Natural killer cell (primary cell): ENCODE measurements around the gene SMARCC1. TPM values are rescaled to one million over a fixed set of nuclear protein-coding genes. Genes with fewer than 3 reads are reported as not detected.

Experiments
- ATAC-seq, 3 donors: fragments of 150-1000 bp in 2 of 3; fragments of 200-7000 bp in 1 of 3; cut with Tn5 transposase; 1 replicate in 1 of 3; 2 replicates in 2 of 3; pipeline ENCODE4 v1.10.0; 2021; ENCODE audit warnings: mild to moderate bottlenecking in 2 of 3, moderate library complexity in 2 of 3
- DNase-seq, 2 donors: peaks; one replicate each; pipeline versions ENCODE4 v3.0.0 to v3.0.0-alpha.2; 2013 to 2021; ENCODE audit warnings: mixed read lengths in 1 of 2
- H3K27ac ChIP-seq: one replicate; pipeline ENCODE4 v1.5.1; 2013; ENCODE audit warnings: mild to moderate bottlenecking, low read length
- H3K27me3 ChIP-seq: one replicate; pipeline ENCODE4 v1.6.1; 2013; ENCODE audit warnings: low read length; ENCODE audit not compliant: control insufficient read depth, insufficient read depth
- H3K36me3 ChIP-seq: one replicate; pipeline ENCODE4 v1.6.1; 2013; ENCODE audit warnings: low read length; ENCODE audit not compliant: control insufficient read depth, insufficient read depth
- H3K4me1 ChIP-seq: one replicate; pipeline ENCODE4 v1.6.1; 2013; ENCODE audit warnings: low read length; ENCODE audit not compliant: control insufficient read depth, insufficient read depth
- H3K4me3 ChIP-seq: one replicate; pipeline ENCODE4 v1.5.1; 2013; ENCODE audit warnings: low read length
- H3K9me3 ChIP-seq: one replicate; pipeline ENCODE4 v1.6.1; 2013; ENCODE audit warnings: low read length; ENCODE audit not compliant: control insufficient read depth, insufficient read depth
- H3K27ac Mint-ChIP-seq, 2 donors: one replicate each; pipeline ENCODE4 v1.8.0; 2022; ENCODE audit warnings: mild to moderate bottlenecking in 2 of 2, mixed read lengths in 2 of 2, moderate library complexity in 1 of 2
- H3K27me3 Mint-ChIP-seq, 2 donors: one replicate each; pipeline ENCODE4 v1.8.0; 2022; ENCODE audit warnings: low read depth in 2 of 2, mixed read lengths in 2 of 2
- H3K36me3 Mint-ChIP-seq: one replicate; pipeline ENCODE4 v1.8.0; 2022; ENCODE audit warnings: mixed read lengths
- H3K4me1 Mint-ChIP-seq, 2 donors: one replicate each; pipeline ENCODE4 v1.8.0; 2022; ENCODE audit warnings: mixed read lengths in 2 of 2
- H3K4me3 Mint-ChIP-seq: one replicate; pipeline ENCODE4 v1.8.0; 2022; ENCODE audit warnings: mild to moderate bottlenecking, moderate library complexity, mixed read lengths
- H3K9me3 Mint-ChIP-seq, 2 donors: one replicate each; pipeline ENCODE4 v1.8.0; 2022; ENCODE audit warnings: mixed read lengths in 2 of 2
- WGBS: methylation state at CpG from one replicate; pipeline ENCODE4 v1.1.7; 2013; ENCODE audit warnings: missing lambda C conversion rate; ENCODE audit not compliant: insufficient coverage; 5-methylcytosine and 5-hydroxymethylcytosine counted together
- intact Hi-C: fragments of 100-400 bp; cut with micrococcal nuclease; formaldehyde crosslinking; loops from one replicate; pipeline ENCODE4 v1.14.2; 2022
- total RNA-seq, 4 donors: library from RNA; stranded (reverse); fragments of 120-200 nt in 1 of 4; gene quantifications; one replicate each; pipeline versions ENCODE4 v1.2.3 to v1.2.4, GENCODE V29; 2013 to 2022
- TF ChIP-seq, protein P1 (sequence below): fragments of 200-600 bp; IDR thresholded peaks from one replicate; pipeline ENCODE4 v1.8.0; 2022; ENCODE audit warnings: antibody characterized with exemption

SMARCC1 gene
- total RNA-seq, 3 donors from 2014 or later (not counting 1 experiment from before 2014, with no cell fraction given), result 96.1 to 108 (median 102) TPM

DNA sequence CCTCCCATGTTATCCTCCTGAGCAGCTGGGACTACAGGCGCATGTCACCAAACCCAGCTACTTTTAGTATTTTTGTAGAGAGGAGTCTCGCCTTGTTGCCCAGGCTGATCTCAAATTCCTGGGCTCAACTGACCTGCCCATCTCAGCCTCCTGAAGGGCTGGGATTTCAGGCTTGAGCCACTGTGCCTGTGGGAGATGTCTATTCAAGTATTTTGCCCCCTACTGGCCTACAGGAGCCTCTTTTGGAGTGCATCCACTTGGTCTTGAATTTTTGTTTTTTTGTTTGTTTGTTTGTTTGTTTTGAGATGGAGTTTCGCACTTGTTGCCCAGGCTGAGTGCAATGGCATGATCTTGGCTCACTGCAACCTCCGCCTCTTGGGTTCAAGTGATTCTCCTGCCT, 18.0 kb upstream of the SMARCC1 start:
- intact Hi-C loops, result loop anchor here (5.0 kb wide), 1 partner anchor 287 kb away; the partner anchor contains the start of gene ELP6
- ATAC-seq (no peak), DNase-seq (peak in 1 of 2 donors; percentile 18)
- no peaks in the 10 kb centered on the region for H3K27me3 ChIP-seq
- peaks cover 19% of the 10 kb centered on the region for H3K4me1 ChIP-seq
- Mint-ChIP-seq H3K36me3 (no peaks in the 10 kb centered on the region), H3K9me3 (no peaks in the 10 kb centered on the region), H3K4me1 (peaks cover 10 to 19% of the 10 kb centered on the region in 2 donors), H3K4me3 (peak overlapping the region; percentile 11), H3K27ac (no peak overlapping the region), H3K27me3 (no peaks in the 10 kb centered on the region)
- H3K36me3 ChIP-seq, result no peaks in the 10 kb centered on the region
- no peak overlapping the region for H3K4me3 ChIP-seq
- no peak overlapping the region for H3K27ac ChIP-seq
- WGBS, result 90% methylated on average over 4 of the region's 4 CpGs
- TF ChIP-seq, protein P1, sequence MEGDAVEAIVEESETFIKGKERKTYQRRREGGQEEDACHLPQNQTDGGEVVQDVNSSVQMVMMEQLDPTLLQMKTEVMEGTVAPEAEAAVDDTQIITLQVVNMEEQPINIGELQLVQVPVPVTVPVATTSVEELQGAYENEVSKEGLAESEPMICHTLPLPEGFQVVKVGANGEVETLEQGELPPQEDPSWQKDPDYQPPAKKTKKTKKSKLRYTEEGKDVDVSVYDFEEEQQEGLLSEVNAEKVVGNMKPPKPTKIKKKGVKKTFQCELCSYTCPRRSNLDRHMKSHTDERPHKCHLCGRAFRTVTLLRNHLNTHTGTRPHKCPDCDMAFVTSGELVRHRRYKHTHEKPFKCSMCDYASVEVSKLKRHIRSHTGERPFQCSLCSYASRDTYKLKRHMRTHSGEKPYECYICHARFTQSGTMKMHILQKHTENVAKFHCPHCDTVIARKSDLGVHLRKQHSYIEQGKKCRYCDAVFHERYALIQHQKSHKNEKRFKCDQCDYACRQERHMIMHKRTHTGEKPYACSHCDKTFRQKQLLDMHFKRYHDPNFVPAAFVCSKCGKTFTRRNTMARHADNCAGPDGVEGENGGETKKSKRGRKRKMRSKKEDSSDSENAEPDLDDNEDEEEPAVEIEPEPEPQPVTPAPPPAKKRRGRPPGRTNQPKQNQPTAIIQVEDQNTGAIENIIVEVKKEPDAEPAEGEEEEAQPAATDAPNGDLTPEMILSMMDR, result peak; percentile 13
- H3K9me3 ChIP-seq, result no peaks in the 10 kb centered on the region

GRCh38 chr3:47794544-47794943, 12.9 kb upstream of the SMARCC1 start:
- WGBS, result 79% methylated on average over 4 of the region's 4 CpGs
- Mint-ChIP-seq H3K4me1 (no peaks in the 10 kb centered on the region), H3K27me3 (no peaks in the 10 kb centered on the region), H3K4me3 (no peak overlapping the region), H3K36me3 (no peaks in the 10 kb centered on the region), H3K9me3 (no peaks in the 10 kb centered on the region), H3K27ac (no peak overlapping the region)
- TF ChIP-seq, protein P1, result no peak
- Histone ChIP-seq H3K4me3 (no peak overlapping the region), H3K4me1 (no peaks in the 10 kb centered on the region), H3K36me3 (no peaks in the 10 kb centered on the region), H3K9me3 (no peaks in the 10 kb centered on the region), H3K27ac (no peak overlapping the region), H3K27me3 (no peaks in the 10 kb centered on the region)
- intact Hi-C loops, result no loop called here
- DNase-seq (no peak), ATAC-seq (no peak)

GRCh38 chr3:47792699-47793098, 11.0 kb upstream of the SMARCC1 start:
- Mint-ChIP-seq H3K27me3 (no peaks in the 10 kb centered on the region), H3K27ac (no peak overlapping the region), H3K9me3 (no peaks in the 10 kb centered on the region), H3K4me3 (no peak overlapping the region), H3K36me3 (no peaks in the 10 kb centered on the region), H3K4me1 (no peaks in the 10 kb centered on the region)
- Histone ChIP-seq H3K4me3 (no peak overlapping the region), H3K4me1 (peaks cover 11% of the 10 kb centered on the region), H3K27me3 (no peaks in the 10 kb centered on the region), H3K27ac (no peak overlapping the region), H3K36me3 (no peaks in the 10 kb centered on the region), H3K9me3 (no peaks in the 10 kb centered on the region)
- intact Hi-C loops, result no loop called here
- WGBS, result no CpG with 5 or more reads among the region's 2 CpGs
- TF ChIP-seq, protein P1, result no peak
- DNase-seq (no peak), ATAC-seq (no peak)

- Mint-ChIP-seq H3K9me3 (no peaks in the 10 kb centered on the region), H3K27me3 (no peaks in the 10 kb centered on the region), H3K4me1 (no peaks in the 10 kb centered on the region), H3K27ac (no peak overlapping the region), H3K4me3 (no peak overlapping the region), H3K36me3 (no peaks in the 10 kb centered on the region)
- DNase-seq (no peak), ATAC-seq (no peak)
- H3K36me3 ChIP-seq, result no peaks in the 10 kb centered on the region
- no peaks in the 10 kb centered on the region for H3K9me3 ChIP-seq
- intact Hi-C loops, result no loop called here
- H3K27ac ChIP-seq, result no peak overlapping the region
- no peaks in the 10 kb centered on the region for H3K27me3 ChIP-seq
- H3K4me3 ChIP-seq, result no peak overlapping the region
- 92% methylated on average over 13 of the region's 16 CpGs for WGBS
- TF ChIP-seq, protein P1, result no peak
- peaks cover 11% of the 10 kb centered on the region for H3K4me1 ChIP-seq
Observed at GRCh38 chr3:47791193-47791855, 9.6 kb upstream of the SMARCC1 start.
